NT2/D1 (cell line): ENCODE results near the gene PCNX4.

ENCODE experiments used
- DNase-seq: peaks from one replicate; pipeline ENCODE4 v3.0.0-alpha.2; 2011; ENCODE audit warnings: low read depth, low spot score
- H3K27me3 ChIP-seq: 2 replicates; pipeline ENCODE4 v1.6.0; 2011; ENCODE audit warnings: mild to moderate bottlenecking; ENCODE audit not compliant: insufficient read length, insufficient read depth
- H3K36me3 ChIP-seq: 2 replicates; pipeline ENCODE4 v1.6.1; 2011; ENCODE audit warnings: mild to moderate bottlenecking, low read length, mixed read lengths; ENCODE audit not compliant: insufficient read depth, insufficient read length
- H3K4me1 ChIP-seq: 2 replicates; pipeline ENCODE4 v1.5.1; 2011; ENCODE audit not compliant: insufficient read depth, insufficient read length
- H3K4me3 ChIP-seq: 2 replicates; pipeline ENCODE4 v1.5.1; 2011; ENCODE audit warnings: low read depth; ENCODE audit not compliant: insufficient read length
- H3K9ac ChIP-seq: 2 replicates; pipeline ENCODE4 v1.6.0; 2011; ENCODE audit warnings: low read depth; ENCODE audit not compliant: insufficient read length
- H3K9me3 ChIP-seq: 2 replicates; pipeline ENCODE4 v1.5.1; 2011; ENCODE audit warnings: mild to moderate bottlenecking, low read length; ENCODE audit not compliant: insufficient read depth
- SUZ12 ChIP-seq: IDR thresholded peaks from 2 replicates; pipeline ENCODE4 v1.6.1; 2011; ENCODE audit not compliant: insufficient read length, insufficient read depth; ENCODE audit errors: extremely low read depth
- YY1 ChIP-seq: IDR thresholded peaks from 2 replicates; pipeline ENCODE4 v1.6.1; 2011; ENCODE audit not compliant: insufficient read length, insufficient read depth
- ZNF274 ChIP-seq: IDR thresholded peaks from 2 replicates; pipeline ENCODE4 v1.6.1; 2011; ENCODE audit warnings: mild to moderate bottlenecking, low read depth, low read length

Gene PCNX4

DNA sequence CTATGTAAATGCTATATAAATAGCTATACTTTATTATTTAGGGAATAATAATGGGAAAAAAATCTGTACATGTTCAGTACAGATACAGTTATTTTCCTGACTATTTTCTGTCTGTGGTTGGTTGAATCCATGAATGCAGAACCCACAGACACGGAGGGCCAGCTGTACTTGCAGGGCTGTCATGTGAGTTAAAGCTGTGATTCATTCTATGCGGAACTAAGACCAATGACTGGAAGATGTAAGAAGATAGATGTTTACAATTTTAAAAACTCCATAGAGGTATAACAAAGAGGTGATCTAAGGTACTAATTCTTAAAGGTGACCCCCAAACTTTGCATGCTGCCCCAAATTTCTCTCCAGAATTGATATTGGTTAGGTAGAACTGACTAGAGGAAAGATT lies 14.6 kb downstream of the PCNX4 start:
- peaks cover 28% of the 10 kb centered on the region for H3K36me3 ChIP-seq
- TF ChIP-seq SUZ12: no peak
- no peak for TF ChIP-seq ZNF274
- TF ChIP-seq YY1: no peak
- no peak for DNase-seq
- no peaks in the 10 kb centered on the region for H3K9me3 ChIP-seq
- no peak overlapping the region for H3K9ac ChIP-seq
- H3K27me3 ChIP-seq: no peaks in the 10 kb centered on the region
- H3K4me3 ChIP-seq: no peak overlapping the region
- H3K4me1 ChIP-seq: no peaks in the 10 kb centered on the region

DNA sequence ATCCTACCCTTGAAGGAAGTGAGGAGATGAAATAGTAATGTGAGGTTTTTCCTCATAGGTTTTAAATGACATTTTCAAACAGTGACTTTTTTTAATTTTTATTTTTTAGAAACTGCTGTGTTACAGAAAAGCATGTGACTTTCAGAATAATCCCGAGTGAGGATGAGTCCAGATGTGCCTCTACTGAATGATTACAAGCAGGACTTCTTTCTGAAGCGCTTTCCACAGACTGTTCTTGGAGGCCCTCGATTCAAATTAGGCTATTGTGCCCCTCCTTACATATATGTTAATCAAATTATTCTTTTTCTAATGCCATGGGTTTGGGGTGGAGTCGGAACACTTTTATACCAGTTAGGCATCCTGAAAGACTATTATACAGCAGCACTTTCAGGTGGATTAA lies 15.8 kb downstream of the PCNX4 start:
- DNase-seq: no peak
- no peaks in the 10 kb centered on the region for H3K27me3 ChIP-seq
- no peaks in the 10 kb centered on the region for H3K9me3 ChIP-seq
- no peaks in the 10 kb centered on the region for H3K4me1 ChIP-seq
- no peak overlapping the region for H3K9ac ChIP-seq
- H3K4me3 ChIP-seq: no peak overlapping the region
- peaks cover 26% of the 10 kb centered on the region for H3K36me3 ChIP-seq
- no peak for TF ChIP-seq YY1
- no peak for TF ChIP-seq ZNF274
- TF ChIP-seq SUZ12: no peak

DNA sequence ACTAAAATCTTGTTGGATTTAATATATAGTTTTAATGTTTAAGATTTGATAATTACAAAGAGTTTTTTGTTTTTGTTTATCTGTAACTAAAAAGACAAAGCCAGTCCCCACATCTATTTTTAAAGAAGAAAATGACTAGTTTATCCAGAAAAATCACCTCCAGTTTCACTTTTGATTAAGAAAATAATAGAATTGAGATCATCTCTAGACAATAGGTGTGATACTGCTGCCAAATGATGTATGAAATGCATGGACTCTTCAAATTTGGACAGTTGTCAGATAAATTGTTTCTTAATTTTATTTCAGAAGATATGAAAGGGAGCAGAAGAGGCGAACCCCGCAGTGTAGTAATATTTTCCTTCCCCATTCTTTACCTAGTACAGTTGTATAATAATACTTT lies 20.0 kb downstream of the PCNX4 start:
- Histone ChIP-seq H3K4me1 (no peaks in the 10 kb centered on the region), H3K9me3 (no peaks in the 10 kb centered on the region), H3K9ac (no peak overlapping the region), H3K36me3 (peaks cover 37% of the 10 kb centered on the region), H3K27me3 (no peaks in the 10 kb centered on the region), H3K4me3 (no peak overlapping the region)
- TF ChIP-seq ZNF274 (no peak), YY1 (no peak), SUZ12 (no peak)
- no peak for DNase-seq

DNA sequence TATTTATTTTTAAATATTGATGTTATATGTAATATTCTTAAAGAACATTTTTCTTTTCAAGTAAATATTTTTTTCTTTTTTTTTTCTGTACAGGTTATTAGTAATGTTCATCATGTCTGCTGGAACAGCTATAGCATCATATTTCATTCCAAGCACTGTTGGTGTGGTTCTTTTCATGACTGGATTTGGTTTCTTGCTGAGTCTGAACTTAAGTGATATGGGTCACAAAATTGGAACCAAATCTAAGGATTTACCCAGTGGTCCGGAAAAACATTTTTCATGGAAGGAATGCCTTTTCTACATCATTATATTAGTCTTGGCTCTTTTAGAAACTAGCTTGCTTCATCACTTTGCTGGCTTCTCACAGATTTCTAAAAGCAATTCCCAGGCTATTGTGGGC lies 23.2 kb downstream of the PCNX4 start:
- peaks cover 39% of the 10 kb centered on the region for H3K36me3 ChIP-seq
- no peak for TF ChIP-seq YY1
- no peaks in the 10 kb centered on the region for H3K27me3 ChIP-seq
- no peaks in the 10 kb centered on the region for H3K4me1 ChIP-seq
- no peak for DNase-seq
- H3K4me3 ChIP-seq: no peak overlapping the region
- no peak overlapping the region for H3K9ac ChIP-seq
- no peaks in the 10 kb centered on the region for H3K9me3 ChIP-seq

DNA sequence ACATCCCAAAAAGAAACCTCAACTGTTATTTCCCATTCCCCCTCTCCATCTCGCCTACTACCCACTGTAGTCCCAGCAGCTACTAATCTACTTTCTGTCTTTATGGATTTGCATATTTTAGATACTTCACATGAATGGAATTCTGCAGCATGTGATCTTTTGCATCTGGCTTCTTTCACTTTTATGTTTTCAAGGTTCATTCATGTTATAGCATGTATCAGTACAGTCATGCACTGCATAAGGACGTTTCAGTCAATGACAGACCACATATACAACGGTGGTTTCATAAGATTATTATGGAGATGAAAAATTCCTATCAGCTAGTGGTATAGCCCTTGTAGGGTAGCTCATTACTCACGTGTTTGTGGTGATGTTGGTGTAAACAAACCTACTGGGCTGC lies 24.5 kb downstream of the PCNX4 start:
- Histone ChIP-seq H3K27me3 (no peaks in the 10 kb centered on the region), H3K9ac (no peak overlapping the region), H3K4me3 (no peak overlapping the region), H3K36me3 (peaks cover 39% of the 10 kb centered on the region), H3K4me1 (no peaks in the 10 kb centered on the region), H3K9me3 (no peaks in the 10 kb centered on the region)
- no peak for DNase-seq
- no peak for TF ChIP-seq ZNF274
- no peak for TF ChIP-seq SUZ12
- TF ChIP-seq YY1: no peak

DNA sequence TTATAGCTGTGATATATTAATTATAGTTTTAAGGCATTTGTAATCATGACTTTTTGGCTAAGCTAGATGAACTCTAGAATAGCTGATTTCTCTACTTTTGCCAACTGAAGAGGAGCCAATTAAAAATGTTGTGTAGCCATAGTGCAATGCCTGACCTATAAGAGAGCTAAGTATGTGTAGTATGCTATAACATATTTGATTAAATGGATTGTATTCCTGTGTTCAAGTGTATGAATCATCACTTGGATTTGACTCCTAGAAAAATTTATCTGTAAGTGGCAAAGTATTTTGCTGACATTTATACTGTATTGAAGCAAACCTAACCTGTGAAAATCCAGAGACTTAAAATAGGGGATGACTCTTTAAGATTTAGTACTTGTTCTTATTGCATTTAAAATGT lies 34.2 kb downstream of the PCNX4 start:
- no peak for DNase-seq
- TF ChIP-seq SUZ12: no peak
- TF ChIP-seq YY1: no peak
- no peak for TF ChIP-seq ZNF274
- H3K9ac ChIP-seq: no peak overlapping the region
- peaks cover 72% of the 10 kb centered on the region for H3K36me3 ChIP-seq
- no peaks in the 10 kb centered on the region for H3K27me3 ChIP-seq
- H3K4me1 ChIP-seq: no peaks in the 10 kb centered on the region
- H3K9me3 ChIP-seq: no peaks in the 10 kb centered on the region
- no peak overlapping the region for H3K4me3 ChIP-seq

DNA sequence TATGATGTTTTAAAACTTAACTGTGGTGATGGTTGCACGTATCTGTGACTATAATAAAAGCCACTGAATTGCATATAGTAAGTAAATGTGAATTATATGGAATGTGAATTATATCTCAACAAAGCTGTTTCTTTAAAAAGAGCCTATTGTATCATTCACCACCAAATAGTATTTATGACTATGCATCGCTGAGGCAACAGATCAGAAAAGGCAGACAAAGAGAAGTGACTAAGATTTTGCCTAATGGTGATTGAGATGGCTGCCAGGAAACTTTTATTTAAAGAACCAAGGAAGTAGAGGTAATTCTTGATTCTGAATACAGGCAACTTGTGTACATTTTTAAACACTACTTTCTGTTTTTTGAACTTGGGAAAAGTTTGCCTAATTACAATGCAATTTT lies 41.8 kb downstream of the PCNX4 start:
- Histone ChIP-seq H3K9me3 (no peaks in the 10 kb centered on the region), H3K36me3 (peaks cover 32% of the 10 kb centered on the region), H3K4me3 (no peak overlapping the region), H3K27me3 (no peaks in the 10 kb centered on the region), H3K4me1 (no peaks in the 10 kb centered on the region), H3K9ac (no peak overlapping the region)
- DNase-seq: no peak
- TF ChIP-seq ZNF274 (no peak), SUZ12 (no peak), YY1 (no peak)

DNA sequence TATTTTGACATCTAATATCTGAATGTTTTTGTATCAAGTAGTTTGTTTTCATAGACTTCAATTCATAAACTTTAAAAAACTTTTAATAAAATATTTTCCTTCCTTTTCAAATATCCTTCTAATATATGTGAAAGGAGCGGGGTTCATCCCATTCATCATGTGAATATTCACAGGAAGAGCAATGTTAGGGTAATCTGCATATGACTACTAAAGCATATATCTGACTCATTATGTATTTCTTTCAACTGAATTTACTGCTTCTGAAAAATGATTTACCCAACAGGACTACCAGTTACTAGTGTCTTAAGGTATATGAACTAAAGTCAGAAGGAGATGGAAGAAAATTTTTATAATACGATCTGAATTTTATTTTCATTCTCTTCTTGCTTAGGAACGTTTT lies 43.0 kb downstream of the PCNX4 start:
- Histone ChIP-seq H3K9ac (no peak overlapping the region), H3K36me3 (peaks cover 25% of the 10 kb centered on the region), H3K27me3 (no peaks in the 10 kb centered on the region), H3K4me3 (no peak overlapping the region), H3K4me1 (no peaks in the 10 kb centered on the region), H3K9me3 (no peaks in the 10 kb centered on the region)
- no peak for DNase-seq
- no peak for TF ChIP-seq ZNF274
- TF ChIP-seq SUZ12: no peak
- TF ChIP-seq YY1: no peak
